ENCODE data around the gene CREB3L2. TPM values are rescaled to one million over a fixed set of nuclear protein-coding genes. Genes with fewer than 3 reads are reported as not detected.

The CREB3L2 gene
- total RNA-seq, 1 donor = 28.6 TPM

GRCh38 chr7:137962491-137962874 is 39.4 kb downstream of the CREB3L2 start:
- H3K36me3 ChIP-seq (ENCODE audit: insufficient read depth, low read length) = peaks cover 20% of the 10 kb centered on the region
- peak overlapping the region; percentile 38 for H3K27ac ChIP-seq (ENCODE audit: low read depth, low read length)
- H3K4me1 ChIP-seq (ENCODE audit: insufficient read depth, low read length) = peaks cover 45% of the 10 kb centered on the region
- H3K4me3 ChIP-seq (ENCODE audit: insufficient read depth, low read length) = no peak overlapping the region
- no peak overlapping the region for H3K4me2 ChIP-seq (ENCODE audit: insufficient read depth, low read length)
- H4K20me1 ChIP-seq (ENCODE audit: insufficient read depth, low read length) = peaks cover 13% of the 10 kb centered on the region
- TF ChIP-seq, protein P1, sequence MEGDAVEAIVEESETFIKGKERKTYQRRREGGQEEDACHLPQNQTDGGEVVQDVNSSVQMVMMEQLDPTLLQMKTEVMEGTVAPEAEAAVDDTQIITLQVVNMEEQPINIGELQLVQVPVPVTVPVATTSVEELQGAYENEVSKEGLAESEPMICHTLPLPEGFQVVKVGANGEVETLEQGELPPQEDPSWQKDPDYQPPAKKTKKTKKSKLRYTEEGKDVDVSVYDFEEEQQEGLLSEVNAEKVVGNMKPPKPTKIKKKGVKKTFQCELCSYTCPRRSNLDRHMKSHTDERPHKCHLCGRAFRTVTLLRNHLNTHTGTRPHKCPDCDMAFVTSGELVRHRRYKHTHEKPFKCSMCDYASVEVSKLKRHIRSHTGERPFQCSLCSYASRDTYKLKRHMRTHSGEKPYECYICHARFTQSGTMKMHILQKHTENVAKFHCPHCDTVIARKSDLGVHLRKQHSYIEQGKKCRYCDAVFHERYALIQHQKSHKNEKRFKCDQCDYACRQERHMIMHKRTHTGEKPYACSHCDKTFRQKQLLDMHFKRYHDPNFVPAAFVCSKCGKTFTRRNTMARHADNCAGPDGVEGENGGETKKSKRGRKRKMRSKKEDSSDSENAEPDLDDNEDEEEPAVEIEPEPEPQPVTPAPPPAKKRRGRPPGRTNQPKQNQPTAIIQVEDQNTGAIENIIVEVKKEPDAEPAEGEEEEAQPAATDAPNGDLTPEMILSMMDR (IDR thresholded peaks at IDR 0.05; ENCODE audit: extremely low read depth, low read depth, low read length) = no peak
- DNase-seq (ENCODE audit: insufficient read length, low spot score, missing footprints) = no peak
- peaks cover 98% of the 10 kb centered on the region for H3K79me2 ChIP-seq (ENCODE audit: insufficient read depth, low read length)
- no peaks in the 10 kb centered on the region for H3K27me3 ChIP-seq (ENCODE audit: insufficient read depth, low read length)
- no peaks in the 10 kb centered on the region for H3K9me3 ChIP-seq (ENCODE audit: low read depth, low read length)
- no peak overlapping the region for H2AFZ ChIP-seq (ENCODE audit: low read length)

- H3K27me3 ChIP-seq (ENCODE audit: insufficient read depth, low read length) = no peaks in the 10 kb centered on the region
- H3K27ac ChIP-seq (ENCODE audit: low read depth, low read length) = peak overlapping the region; percentile 38
- no peak overlapping the region for H2AFZ ChIP-seq (ENCODE audit: low read length)
- H3K36me3 ChIP-seq (ENCODE audit: insufficient read depth, low read length) = peaks cover 29% of the 10 kb centered on the region
- peaks cover 36% of the 10 kb centered on the region for H3K4me1 ChIP-seq (ENCODE audit: insufficient read depth, low read length)
- peaks cover 98% of the 10 kb centered on the region for H3K79me2 ChIP-seq (ENCODE audit: insufficient read depth, low read length)
- H3K4me2 ChIP-seq (ENCODE audit: insufficient read depth, low read length) = no peak overlapping the region
- H3K9me3 ChIP-seq (ENCODE audit: low read depth, low read length) = no peaks in the 10 kb centered on the region
- no peak overlapping the region for H3K4me3 ChIP-seq (ENCODE audit: insufficient read depth, low read length)
- H4K20me1 ChIP-seq (ENCODE audit: insufficient read depth, low read length) = peaks cover 14% of the 10 kb centered on the region
- DNase-seq (ENCODE audit: insufficient read length, low spot score, missing footprints) = no peak
- TF ChIP-seq, protein P1 (IDR thresholded peaks at IDR 0.05; ENCODE audit: extremely low read depth, low read depth, low read length) = no peak
These were observed 40.4 kb downstream of the CREB3L2 start for GRCh38 chr7:137961200-137962177.

GRCh38 chr7:137960020-137960419 is 41.9 kb downstream of the CREB3L2 start:
- no peaks in the 10 kb centered on the region for H3K9me3 ChIP-seq (ENCODE audit: low read depth, low read length)
- no peak overlapping the region for H3K4me3 ChIP-seq (ENCODE audit: insufficient read depth, low read length)
- H3K79me2 ChIP-seq (ENCODE audit: insufficient read depth, low read length) = peaks cover 98% of the 10 kb centered on the region
- TF ChIP-seq, protein P1 (IDR thresholded peaks at IDR 0.05; ENCODE audit: extremely low read depth, low read depth, low read length) = no peak
- peaks cover 30% of the 10 kb centered on the region for H3K4me1 ChIP-seq (ENCODE audit: insufficient read depth, low read length)
- no peak overlapping the region for H3K4me2 ChIP-seq (ENCODE audit: insufficient read depth, low read length)
- peaks cover 14% of the 10 kb centered on the region for H4K20me1 ChIP-seq (ENCODE audit: insufficient read depth, low read length)
- no peak overlapping the region for H3K27ac ChIP-seq (ENCODE audit: low read depth, low read length)
- peaks cover 37% of the 10 kb centered on the region for H3K36me3 ChIP-seq (ENCODE audit: insufficient read depth, low read length)
- no peak overlapping the region for H2AFZ ChIP-seq (ENCODE audit: low read length)
- H3K27me3 ChIP-seq (ENCODE audit: insufficient read depth, low read length) = no peaks in the 10 kb centered on the region
- no peak for DNase-seq (ENCODE audit: insufficient read length, low spot score, missing footprints)
